ENCODE data around the gene KLK11. TPM values are rescaled to one million over a fixed set of nuclear protein-coding genes. Genes with fewer than 3 reads are reported as not detected.
A peak's percentile ranks its signal among the peaks of the same experiment; 100 is the strongest.
"Not testable (repeated sequence)": the region's sequence is repeated elsewhere in the genome, so short reads cannot be mapped to it uniquely, and the experiment has no call there.

Gene KLK11
- total RNA-seq, 2 donors from 2014 or later: not detected

DNA sequence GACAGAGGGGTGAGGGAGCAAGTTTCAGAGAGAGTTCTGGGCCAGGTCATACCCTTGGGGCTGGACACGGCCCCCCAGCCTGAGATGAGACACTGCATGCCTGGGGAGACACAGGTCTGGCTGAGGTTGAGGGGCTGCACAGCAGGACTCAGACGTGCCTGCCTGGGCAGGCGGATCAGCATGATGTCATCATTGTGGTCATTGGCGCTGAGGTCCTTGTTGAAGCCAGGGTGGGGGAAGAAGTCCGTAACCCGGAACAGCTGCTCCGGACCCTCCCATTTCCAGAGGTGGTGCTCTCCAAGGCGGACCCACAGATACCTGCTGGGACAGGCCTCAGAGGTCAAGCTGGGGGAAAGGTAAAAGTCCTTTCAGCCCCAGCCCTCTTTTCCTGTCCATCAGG lies 20.0 kb downstream of the KLK11 start:
- Mint-ChIP-seq H3K27me3 (peaks cover 40 to 45% of the 10 kb centered on the region in 2 donors), H3K27ac (no peak overlapping the region), H3K4me1 (ENCODE audit: low read depth in 2 of 2) (peaks cover 0 to 4% of the 10 kb centered on the region in 2 donors), H3K36me3 (no peaks in the 10 kb centered on the region), H3K4me3 (no peak overlapping the region), H3K9me3 (no peaks in the 10 kb centered on the region)
- no peak for DNase-seq (ENCODE audit: low spot score)
- no peak for ATAC-seq

DNA sequence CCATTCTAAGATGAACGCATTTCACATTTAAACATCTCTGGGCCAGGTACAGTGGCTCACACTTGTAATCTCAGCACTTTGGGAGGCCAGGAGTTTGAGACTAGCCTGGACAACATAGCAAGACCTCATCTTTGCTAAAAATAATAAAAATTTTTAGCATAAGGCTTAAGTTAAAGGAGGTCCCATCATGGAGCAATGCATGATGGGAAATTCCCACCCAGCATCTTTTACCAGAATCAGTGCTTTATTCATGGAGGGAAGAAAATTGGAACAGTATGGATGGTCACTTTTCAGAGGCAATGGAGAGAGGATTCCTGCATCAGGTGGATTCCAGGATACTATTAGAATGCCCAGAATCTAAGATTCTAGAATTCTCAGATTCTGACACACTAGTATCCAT lies 21.2 kb downstream of the KLK11 start:
- Mint-ChIP-seq H3K36me3 (no peaks in the 10 kb centered on the region), H3K4me3 (no peak overlapping the region), H3K27me3 (peaks cover 41% of the 10 kb centered on the region in 2 donors), H3K4me1 (ENCODE audit: low read depth in 2 of 2) (peaks cover 0 to 4% of the 10 kb centered on the region in 2 donors), H3K9me3 (no peaks in the 10 kb centered on the region), H3K27ac (no peak overlapping the region)
- DNase-seq (ENCODE audit: low spot score): no peak
- no peak for ATAC-seq

DNA sequence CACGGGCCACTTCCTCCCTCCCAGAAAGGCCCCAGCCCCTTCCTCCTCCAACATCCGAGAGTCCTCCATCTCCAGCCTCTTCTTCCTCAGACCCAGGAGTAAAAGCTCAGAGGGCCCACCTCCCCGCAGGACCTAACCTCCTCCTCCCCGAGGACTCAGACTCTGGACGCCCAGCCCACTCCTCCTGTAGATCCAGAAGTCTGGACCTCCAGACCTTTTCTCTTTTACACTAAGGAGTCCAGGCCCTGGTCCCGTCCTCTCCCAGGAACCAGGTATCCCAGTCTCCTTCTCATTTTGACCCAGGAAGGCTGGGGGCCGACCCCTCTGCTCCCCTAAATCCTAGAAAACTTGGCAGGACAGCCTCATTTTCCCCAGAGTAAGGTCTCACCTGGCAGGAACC lies 23.1 kb downstream of the KLK11 start:
- DNase-seq (ENCODE audit: low spot score): no peak
- peaks cover 34 to 47% of the 10 kb centered on the region in 2 donors for H3K27me3 Mint-ChIP-seq
- no peaks in the 10 kb centered on the region for H3K36me3 Mint-ChIP-seq
- H3K27ac Mint-ChIP-seq: no peak overlapping the region
- no peak for ATAC-seq
- no peaks in the 10 kb centered on the region for H3K9me3 Mint-ChIP-seq
- no peak overlapping the region for H3K4me3 Mint-ChIP-seq
- H3K4me1 Mint-ChIP-seq (ENCODE audit: low read depth in 2 of 2): peaks cover 0 to 4% of the 10 kb centered on the region in 2 donors

DNA sequence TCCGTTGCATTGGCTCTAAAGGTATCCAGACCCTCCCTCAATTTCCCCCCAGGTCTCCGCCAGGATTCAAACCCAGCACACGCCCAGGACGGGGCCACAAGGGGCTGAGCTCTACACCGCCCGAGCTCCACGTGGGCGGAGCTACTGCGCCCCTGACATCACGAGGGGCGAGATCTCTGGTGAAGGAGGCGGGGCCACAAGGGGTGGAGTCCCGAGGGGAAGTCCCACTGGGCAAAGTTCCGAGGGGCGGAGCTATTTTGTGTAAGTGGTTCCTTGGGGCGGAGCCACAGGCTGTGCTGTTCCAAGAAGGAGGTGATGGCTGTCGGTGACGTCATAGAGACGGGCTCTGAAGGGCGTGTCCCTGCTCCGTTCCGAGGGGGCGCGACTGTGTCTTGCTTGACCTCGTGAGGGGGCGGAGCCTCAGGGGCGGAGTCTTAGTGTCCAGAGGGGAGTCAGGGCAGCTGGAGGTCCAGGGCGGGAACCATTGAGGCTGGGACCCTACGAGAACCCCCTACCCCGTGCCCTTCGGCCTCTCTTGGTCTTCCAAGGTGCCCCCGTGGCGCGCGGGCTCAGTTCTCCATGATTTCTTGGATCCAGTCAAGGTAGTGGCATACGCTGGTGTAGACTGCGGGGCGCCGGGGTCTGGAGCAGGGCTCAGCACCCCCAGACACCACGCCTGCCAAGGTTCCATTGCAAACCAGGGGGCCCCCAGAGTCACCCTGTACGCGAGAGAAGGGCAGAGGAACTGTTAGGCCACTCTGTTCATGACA lies 23.7 kb downstream of the KLK11 start:
- Mint-ChIP-seq H3K36me3 (no peaks in the 10 kb centered on the region), H3K4me1 (ENCODE audit: low read depth in 2 of 2) (peaks cover 0 to 4% of the 10 kb centered on the region in 2 donors), H3K9me3 (no peaks in the 10 kb centered on the region), H3K4me3 (no peak overlapping the region), H3K27me3 (peaks cover 37 to 52% of the 10 kb centered on the region in 2 donors), H3K27ac (no peak overlapping the region)
- no peak for DNase-seq (ENCODE audit: low spot score)
- peak; percentile 34 to 80 for ATAC-seq

DNA sequence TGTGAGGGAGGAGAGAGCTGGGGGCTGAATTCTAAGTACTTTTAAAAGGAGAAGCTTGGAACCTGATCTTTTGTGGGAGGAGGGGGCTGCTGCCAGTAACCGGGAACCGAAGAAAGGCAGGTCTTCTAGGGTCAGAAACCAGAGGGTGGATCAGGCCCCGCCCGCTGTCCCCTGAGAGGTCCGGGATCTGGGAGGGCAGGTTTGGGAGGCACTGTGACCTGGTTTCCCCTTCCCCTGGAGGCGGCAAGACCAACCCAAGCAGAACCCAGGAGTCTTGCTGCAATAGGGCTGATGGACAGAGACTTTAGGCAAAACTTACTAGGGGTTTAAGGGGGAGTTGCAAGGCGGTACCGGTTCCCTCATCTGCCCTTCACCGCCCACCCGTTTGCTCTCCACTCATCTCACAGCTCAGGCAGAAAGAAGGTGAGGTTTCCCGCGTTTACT lies 24.3 kb downstream of the KLK11 start:
- H3K4me3 Mint-ChIP-seq: no peak overlapping the region
- no peak for DNase-seq (ENCODE audit: low spot score)
- H3K27ac Mint-ChIP-seq: no peak overlapping the region
- ATAC-seq: no peak
- no peaks in the 10 kb centered on the region for H3K36me3 Mint-ChIP-seq
- H3K9me3 Mint-ChIP-seq: no peaks in the 10 kb centered on the region
- H3K4me1 Mint-ChIP-seq (ENCODE audit: low read depth in 2 of 2): peaks cover 0 to 4% of the 10 kb centered on the region in 2 donors
- H3K27me3 Mint-ChIP-seq: peaks cover 36 to 49% of the 10 kb centered on the region in 2 donors

DNA sequence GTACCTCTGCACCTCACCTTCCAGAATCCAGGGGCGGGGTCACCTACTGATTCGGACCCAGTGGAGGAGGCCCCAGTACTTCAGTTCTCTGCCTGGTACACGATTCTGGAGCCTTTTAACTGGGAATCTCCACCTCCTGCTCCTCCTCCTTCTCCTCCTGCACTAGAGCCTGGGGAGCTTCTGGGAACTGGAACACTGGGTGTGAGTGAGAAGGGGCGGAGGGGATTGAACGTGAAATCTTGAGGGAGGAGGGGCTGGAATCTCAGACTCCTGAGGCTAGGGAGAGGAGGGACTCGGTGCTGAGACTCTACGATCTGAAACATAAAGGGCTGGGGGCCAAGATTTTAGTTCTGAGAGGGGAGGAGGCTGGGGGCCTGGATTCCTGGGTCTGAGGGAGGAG lies 24.9 kb downstream of the KLK11 start, which contains the start of gene KLK8:
Gene KLK8 (minus strand): TSS at position 90 of the 400 bp plus-strand sequence. CDS start 437 bp downstream, outside the sequence.
- DNase-seq (ENCODE audit: low spot score): no peak
- no peak for ATAC-seq
- no peaks in the 10 kb centered on the region for H3K9me3 Mint-ChIP-seq
- H3K4me1 Mint-ChIP-seq (ENCODE audit: low read depth in 2 of 2): peaks cover 0 to 4% of the 10 kb centered on the region in 2 donors
- no peak within 1 kb of the TSS for H3K4me3 Mint-ChIP-seq
- H3K27ac Mint-ChIP-seq: no peak within 1 kb of the TSS
- peaks cover 38 to 53% of the 10 kb centered on the region in 2 donors for H3K27me3 Mint-ChIP-seq
- no peaks in the 10 kb centered on the region for H3K36me3 Mint-ChIP-seq

DNA sequence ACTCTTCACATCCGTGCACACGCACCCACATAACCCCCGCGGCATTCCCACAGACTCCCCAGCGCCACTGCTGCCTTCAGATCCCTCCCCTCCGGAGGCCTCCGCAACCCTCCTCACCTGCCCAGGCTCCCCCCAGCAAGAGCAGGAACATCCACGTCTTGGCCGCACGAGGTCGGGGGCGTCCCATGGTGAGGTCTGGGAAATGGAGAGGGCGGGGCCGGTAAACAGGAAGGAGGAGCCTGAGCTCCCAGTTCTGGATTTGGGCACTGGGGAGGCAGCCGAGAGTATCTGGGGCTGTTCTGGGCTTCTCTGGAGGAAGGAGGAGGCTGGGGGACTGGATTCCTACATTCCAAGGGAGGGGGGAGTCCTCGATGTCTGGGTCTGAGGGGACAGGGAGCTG lies 25.4 kb downstream of the KLK11 start:
- H3K4me1 Mint-ChIP-seq (ENCODE audit: low read depth in 2 of 2): peaks cover 0 to 4% of the 10 kb centered on the region in 2 donors
- no peak for DNase-seq (ENCODE audit: low spot score)
- H3K36me3 Mint-ChIP-seq: no peaks in the 10 kb centered on the region
- no peaks in the 10 kb centered on the region for H3K9me3 Mint-ChIP-seq
- no peak overlapping the region for H3K27ac Mint-ChIP-seq
- H3K4me3 Mint-ChIP-seq: no peak overlapping the region
- peaks cover 35 to 48% of the 10 kb centered on the region in 2 donors for H3K27me3 Mint-ChIP-seq
- no peak for ATAC-seq

DNA sequence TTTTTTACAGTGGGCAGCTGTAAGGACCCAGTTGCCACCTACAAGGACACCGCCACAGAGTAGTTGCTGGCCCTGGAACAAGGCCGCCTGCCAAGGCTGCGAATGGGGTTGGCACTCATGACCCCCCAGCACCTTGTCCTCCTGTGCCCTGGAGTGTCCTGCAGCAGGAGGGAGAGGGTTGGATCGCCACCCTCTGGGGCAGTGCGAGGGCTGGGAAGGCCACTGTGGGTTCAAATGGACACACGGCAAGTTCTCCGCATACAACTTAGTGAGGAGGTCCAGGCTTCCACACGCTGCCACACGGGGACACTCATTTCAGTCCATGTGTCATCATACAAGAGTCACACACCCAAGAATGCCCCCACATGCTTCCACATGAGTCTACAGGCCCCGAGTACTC lies 26.0 kb downstream of the KLK11 start:
- Mint-ChIP-seq H3K4me3 (no peak overlapping the region), H3K36me3 (no peaks in the 10 kb centered on the region), H3K9me3 (no peaks in the 10 kb centered on the region), H3K27me3 (peaks cover 35 to 45% of the 10 kb centered on the region in 2 donors), H3K4me1 (ENCODE audit: low read depth in 2 of 2) (peaks cover 0 to 4% of the 10 kb centered on the region in 2 donors), H3K27ac (no peak overlapping the region)
- no peak for ATAC-seq
- DNase-seq (ENCODE audit: low spot score): no peak

DNA sequence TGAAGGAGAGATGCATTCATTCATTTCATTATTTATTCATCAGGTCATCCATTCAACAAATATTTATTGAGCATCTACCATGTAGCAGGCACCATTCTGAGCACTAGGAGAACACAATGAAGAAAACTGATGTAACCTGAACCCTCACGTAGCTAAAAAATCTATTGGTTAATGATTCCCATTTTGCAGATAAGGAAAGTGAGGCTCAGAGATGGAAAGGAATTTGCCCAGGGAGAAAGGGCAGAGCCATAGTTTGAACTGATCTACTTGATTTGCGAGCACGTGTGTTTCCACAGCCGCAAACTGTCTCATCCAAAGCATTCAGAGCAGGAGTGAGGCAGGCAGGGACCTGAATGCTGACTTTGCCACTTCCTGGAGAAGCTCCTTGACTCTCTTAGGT lies 27.7 kb downstream of the KLK11 start:
- no peaks in the 10 kb centered on the region for H3K9me3 Mint-ChIP-seq
- ATAC-seq (no peak), DNase-seq (ENCODE audit: low spot score) (no peak)
- no peak overlapping the region for H3K27ac Mint-ChIP-seq
- H3K36me3 Mint-ChIP-seq: no peaks in the 10 kb centered on the region
- H3K27me3 Mint-ChIP-seq: peaks cover 29 to 34% of the 10 kb centered on the region in 2 donors
- no peak overlapping the region for H3K4me3 Mint-ChIP-seq
- peaks cover 0 to 4% of the 10 kb centered on the region in 2 donors for H3K4me1 Mint-ChIP-seq (ENCODE audit: low read depth in 2 of 2)

DNA sequence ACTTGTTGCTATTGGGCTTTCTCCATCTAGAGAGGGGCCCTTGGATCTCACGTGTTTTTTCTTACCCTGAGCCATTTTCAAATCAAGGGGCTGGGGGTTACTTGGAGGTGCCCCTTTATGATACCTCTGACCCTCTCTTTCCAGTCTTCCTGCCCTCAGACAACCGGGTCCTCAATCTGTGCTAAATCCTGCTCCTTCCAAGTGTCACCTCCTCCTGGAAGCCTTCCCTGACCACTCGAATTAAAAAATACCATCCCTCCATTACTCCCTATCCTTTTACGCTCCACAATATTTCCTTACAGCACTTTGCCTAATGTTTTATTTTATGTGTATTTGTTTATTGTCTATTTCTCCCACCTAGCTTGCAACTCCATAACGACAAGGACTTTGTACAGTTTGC lies 28.4 kb downstream of the KLK11 start:
- no peaks in the 10 kb centered on the region for H3K36me3 Mint-ChIP-seq
- H3K4me1 Mint-ChIP-seq (ENCODE audit: low read depth in 2 of 2): peaks cover 0 to 4% of the 10 kb centered on the region in 2 donors
- no peak overlapping the region for H3K27ac Mint-ChIP-seq
- no peak for ATAC-seq
- no peak for DNase-seq (ENCODE audit: low spot score)
- H3K4me3 Mint-ChIP-seq: no peak overlapping the region
- peaks cover 24 to 32% of the 10 kb centered on the region in 2 donors for H3K27me3 Mint-ChIP-seq
- H3K9me3 Mint-ChIP-seq: no peaks in the 10 kb centered on the region

DNA sequence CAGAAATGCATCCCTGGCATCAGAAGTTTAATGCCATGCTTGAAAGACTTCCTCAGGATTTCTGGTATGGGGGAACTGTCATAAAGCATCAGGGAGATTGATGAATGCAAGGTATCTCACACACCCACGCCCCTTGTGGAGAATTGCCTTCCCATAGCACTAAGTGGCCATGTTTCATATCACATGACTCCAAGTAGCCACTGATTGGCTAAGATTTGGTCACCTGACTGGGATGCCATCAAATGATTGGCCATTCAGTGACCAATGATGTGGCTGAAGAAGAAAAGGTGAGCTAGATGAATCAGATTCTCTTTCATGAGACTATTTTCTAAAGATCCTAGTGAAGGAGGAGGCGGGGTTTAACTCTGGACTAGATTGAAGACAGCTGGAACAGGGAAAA lies 32.3 kb downstream of the KLK11 start:
- ATAC-seq (no peak), DNase-seq (ENCODE audit: low spot score) (no peak)
- Mint-ChIP-seq H3K4me1 (ENCODE audit: low read depth in 2 of 2) (no peaks in the 10 kb centered on the region), H3K27ac (no peak overlapping the region), H3K9me3 (no peaks in the 10 kb centered on the region), H3K36me3 (no peaks in the 10 kb centered on the region), H3K27me3 (peaks cover 22 to 37% of the 10 kb centered on the region in 2 donors), H3K4me3 (no peak overlapping the region)

DNA sequence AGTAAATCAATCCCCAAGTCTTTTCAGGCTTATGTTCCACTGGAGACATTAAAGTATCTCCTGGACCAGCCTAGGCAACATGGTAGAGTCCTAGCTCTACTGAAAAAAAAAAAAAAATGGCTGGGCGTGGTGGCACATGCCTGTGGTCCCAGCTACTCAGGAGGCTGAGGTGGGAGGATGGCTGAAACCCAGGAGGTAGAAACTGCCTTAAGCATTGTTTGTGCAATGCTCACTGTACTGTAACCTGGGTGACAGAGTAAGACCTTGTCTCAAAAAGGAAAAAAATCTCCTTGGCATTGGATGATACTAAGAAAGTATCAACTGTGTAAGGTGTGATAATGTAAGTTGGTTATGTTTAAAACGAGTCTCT lies 33.8 kb downstream of the KLK11 start:
- H3K27me3 Mint-ChIP-seq: peaks cover 23 to 39% of the 10 kb centered on the region in 2 donors
- H3K4me3 Mint-ChIP-seq: no peak overlapping the region
- DNase-seq (ENCODE audit: low spot score): no peak
- ATAC-seq: no peak
- no peak overlapping the region for H3K27ac Mint-ChIP-seq
- no peaks in the 10 kb centered on the region for H3K9me3 Mint-ChIP-seq
- H3K36me3 Mint-ChIP-seq: no peaks in the 10 kb centered on the region
- no peaks in the 10 kb centered on the region for H3K4me1 Mint-ChIP-seq (ENCODE audit: low read depth in 2 of 2)

DNA sequence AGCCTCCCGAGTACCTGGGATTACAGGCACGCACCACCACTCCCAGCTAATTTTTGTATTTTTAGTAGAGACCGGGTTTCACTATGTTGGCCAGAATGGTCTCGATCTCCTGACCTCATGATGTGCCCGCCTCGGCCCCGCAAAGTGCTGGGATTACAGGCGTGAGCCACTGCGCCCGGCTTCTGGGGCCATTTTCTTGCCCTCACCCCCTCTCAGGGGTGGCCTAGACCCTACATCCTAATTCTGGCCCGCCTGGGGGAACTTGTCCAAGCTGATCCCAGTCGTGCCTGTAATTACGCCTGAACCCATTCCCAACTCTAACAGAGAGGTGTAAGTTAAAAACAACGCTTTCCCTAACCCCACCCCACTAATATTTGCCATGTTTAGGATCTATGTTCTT lies 42.0 kb downstream of the KLK11 start:
- not testable (repeated sequence) for H3K36me3 Mint-ChIP-seq; ATAC-seq; DNase-seq (ENCODE audit: low spot score); H3K27ac Mint-ChIP-seq; H3K4me3 Mint-ChIP-seq; H3K9me3 Mint-ChIP-seq; H3K4me1 Mint-ChIP-seq (ENCODE audit: low read depth in 2 of 2)
- peaks cover 39 to 50% of the 10 kb centered on the region in 2 donors for H3K27me3 Mint-ChIP-seq

DNA sequence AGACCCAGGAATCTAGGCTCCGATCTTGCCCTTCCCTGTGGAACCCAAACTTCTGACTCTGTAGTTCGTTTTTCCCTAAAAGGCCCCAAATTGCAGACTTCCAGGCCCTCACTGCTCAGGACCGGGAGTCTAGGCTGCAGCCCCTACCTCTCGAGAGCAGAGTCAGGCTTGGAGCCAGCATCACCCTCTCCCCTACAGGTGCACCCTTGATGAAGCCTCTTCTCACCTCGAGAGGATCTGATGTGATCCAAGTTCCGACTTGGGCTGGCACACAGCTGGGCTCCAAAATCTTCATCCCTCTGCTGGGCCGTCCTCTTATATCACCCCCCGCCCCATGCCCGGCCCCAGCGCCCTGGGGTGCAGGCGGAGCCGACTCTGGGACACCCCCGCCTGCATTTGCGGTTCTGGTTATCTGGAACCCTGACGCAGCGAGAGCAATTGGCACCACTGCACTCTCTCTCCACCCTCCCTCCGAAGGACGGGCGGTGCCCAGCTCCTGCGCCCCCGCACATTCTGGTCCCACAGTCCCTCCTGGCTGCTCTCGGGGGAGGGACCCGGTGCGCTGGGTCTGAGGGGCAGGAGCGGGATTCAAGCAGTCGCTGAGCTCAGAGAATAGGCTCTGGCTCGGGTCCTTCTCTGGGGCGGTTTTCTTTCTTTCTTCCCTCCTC lies 42.7 kb downstream of the KLK11 start, which contains the start of gene KLK7:
Gene KLK7 (minus strand): TSS at position 293 of the 668 bp plus-strand sequence. CDS start 1,518 bp downstream, outside the sequence.
- Mint-ChIP-seq H3K4me1 (ENCODE audit: low read depth in 2 of 2) (peaks cover 0 to 4% of the 10 kb centered on the region in 2 donors), H3K27ac (no peak within 1 kb of the TSS), H3K4me3 (no peak within 1 kb of the TSS), H3K27me3 (peaks cover 38 to 50% of the 10 kb centered on the region in 2 donors), H3K9me3 (no peaks in the 10 kb centered on the region), H3K36me3 (no peaks in the 10 kb centered on the region)
- ATAC-seq: no peak
- no peak for DNase-seq (ENCODE audit: low spot score)

Data from natural killer cell treated with Interleukin-12 subunit alpha and Interleukin-12 subunit beta and Interleukin-15 and Interleukin-18, amount 100 ng/mL, for 72 hours (primary cell).